ENCODE measurements around the gene SYNE3.

The SYNE3 gene

DNA sequence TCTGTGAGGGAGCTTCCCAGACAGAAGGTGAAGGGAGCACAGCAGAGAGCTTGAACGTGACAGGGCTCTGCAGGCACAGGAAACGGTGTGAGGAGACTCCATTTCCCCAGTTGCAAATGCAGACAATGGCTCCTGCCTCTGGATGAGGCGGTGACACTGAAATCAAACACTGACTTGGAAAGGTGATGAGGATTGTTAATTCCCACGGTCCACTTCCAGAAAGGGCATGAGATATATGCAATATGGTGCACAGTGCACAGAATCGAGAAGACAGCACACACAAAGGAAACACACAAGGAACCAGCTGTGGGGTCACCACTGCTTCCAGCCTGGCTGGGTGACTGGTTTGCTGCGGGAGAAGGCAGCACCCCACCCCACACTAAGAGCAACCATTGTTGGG lies 42.0 kb downstream of the SYNE3 start:
- no peak for DNase-seq (ENCODE audit: low read depth)

DNA sequence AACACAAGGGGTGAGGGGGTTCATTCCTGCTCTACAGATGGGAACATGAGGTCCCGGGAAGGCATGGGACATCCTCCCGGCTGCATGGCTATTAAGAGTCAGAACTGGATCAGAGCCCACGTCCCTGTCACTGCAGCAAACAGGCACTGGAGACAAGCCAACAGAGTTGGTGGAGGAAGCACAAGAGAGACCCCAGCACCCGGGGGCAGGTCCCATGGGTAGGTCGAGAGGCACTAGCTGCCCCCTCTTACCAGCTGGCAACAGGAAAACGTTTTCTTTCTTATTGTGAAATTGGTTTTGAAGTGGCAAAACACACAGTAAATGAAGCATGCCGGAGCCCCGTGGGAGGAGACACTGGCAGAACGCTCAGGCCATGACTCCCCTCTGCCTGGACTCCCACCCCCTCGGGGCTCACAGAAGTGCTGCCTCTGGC lies 43.6 kb downstream of the SYNE3 start:
- peak; percentile 37 for DNase-seq (ENCODE audit: low read depth)

DNA sequence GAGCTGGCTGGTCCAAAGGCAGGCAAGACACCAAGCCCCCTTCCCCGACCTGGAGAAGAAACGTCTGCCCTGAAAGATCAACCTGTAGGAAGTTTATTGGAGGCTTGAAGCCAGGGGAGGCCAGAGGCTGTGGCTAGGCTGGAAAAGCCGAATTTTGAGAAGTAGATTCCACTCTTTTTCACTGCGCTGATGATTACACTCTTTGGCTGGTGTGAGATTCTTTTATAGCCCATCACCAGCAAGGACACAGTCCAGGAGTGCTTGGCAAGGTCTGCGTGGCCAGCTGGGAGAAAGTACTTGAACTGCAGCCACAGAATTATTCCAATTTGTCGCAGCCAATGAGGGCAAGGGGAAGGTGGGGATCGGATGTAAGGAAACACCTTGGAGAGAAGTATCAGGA lies 45.0 kb downstream of the SYNE3 start:
- DNase-seq (ENCODE audit: low read depth), result no peak

DNA sequence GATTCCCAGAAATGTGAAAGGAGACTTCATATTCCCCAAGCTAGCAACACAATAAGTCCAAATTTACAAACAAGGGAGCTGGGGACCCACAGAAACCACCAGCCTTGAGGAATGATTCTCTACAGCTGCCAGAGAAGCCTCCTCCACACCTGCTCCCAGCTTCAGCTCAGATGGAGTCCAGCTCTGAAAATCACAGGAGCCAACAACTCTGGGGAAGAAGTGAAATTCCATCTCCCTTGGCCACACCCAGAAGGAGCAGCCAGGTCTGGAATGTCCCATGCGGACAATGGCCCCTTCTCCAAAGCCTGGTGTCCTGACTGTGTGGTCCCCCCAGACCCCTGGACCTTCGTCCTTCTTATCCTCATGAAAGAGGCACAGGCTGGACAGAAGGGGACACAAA lies 45.4 kb downstream of the SYNE3 start:
- DNase-seq (ENCODE audit: low read depth), result no peak

DNA sequence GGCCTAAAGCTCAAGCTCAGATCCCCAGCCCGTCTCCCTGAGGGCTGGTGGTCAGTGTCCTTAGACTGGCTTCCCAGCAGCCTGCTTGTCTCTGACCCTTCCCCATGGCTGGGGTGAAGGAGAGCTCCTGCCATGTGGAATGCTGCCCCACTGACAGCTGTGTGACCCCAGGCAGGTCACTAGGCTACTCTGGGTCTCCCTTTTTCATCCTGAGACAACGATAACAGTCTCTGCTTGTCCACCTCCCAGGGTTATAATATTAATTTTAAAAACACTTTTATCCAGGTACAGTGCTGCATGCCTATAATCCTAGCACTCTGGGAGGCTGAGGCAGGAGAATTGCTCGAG lies 47.3 kb downstream of the SYNE3 start:
- DNase-seq (ENCODE audit: low read depth), result no peak

- no peak for DNase-seq (ENCODE audit: low read depth)
These were observed 47.9 kb downstream of the SYNE3 start for GRCh38 chr14:95468448-95469133.

- DNase-seq (ENCODE audit: low read depth), result no peak
These were observed 48.8 kb downstream of the SYNE3 start for GRCh38 chr14:95467657-95468056.

DNA sequence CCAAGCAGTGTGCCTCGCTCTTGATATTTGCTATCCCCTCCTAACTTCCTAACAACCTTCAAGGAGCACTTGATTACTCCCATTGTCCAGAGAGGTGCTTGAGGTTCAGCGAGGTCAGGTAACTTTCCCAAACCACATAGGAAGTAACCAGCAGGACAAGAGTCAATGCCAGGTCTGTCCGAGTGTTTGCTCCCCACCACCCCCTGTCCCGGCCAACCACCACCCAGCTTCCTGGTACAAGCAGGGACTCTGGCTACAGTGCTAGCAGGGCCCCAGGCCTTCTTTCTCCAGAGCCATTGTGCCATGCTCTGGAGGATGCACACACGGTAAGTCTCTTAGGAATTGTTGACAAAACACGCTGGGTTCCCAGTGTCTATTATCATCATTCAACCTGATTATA lies 49.2 kb downstream of the SYNE3 start:
- no peak for DNase-seq (ENCODE audit: low read depth)

Data from amniotic epithelial cell (primary cell).